Measurements from ENCODE around the gene LSM7.

DNA sequence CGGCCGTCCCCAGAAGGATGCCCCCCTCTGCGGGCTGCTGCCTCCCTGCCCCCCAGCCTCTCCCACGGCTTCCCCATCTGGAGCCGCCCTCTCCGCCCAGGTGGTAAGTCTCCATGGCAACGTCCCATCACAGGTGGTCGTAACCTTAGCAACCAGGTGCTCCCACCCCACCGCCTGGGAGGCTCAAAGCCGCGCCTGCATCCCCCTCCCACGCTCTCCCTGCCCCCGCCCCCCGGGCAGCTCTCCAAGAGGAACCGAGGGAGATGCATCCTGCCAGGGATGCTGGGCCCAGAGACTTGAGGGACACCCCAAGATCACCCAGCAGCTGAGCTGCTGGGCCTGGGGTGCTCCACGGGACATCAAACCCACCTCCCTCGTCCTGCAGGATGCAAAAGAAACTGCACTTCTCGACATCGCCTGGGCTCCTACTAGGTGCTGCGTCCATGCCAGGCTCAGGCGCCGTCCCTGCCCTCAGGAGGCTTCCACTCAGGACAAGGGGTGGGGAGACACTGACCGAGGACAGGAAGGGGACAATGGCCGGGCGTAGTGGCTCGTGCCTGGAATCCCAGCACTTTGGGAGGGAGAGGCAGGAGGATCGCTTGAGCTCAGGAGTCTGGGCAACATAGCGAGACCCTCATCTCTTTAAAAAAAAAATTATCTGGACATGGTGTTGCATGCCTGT is 15.4 kb downstream of the LSM7 start:
- TF ChIP-seq, protein P1, sequence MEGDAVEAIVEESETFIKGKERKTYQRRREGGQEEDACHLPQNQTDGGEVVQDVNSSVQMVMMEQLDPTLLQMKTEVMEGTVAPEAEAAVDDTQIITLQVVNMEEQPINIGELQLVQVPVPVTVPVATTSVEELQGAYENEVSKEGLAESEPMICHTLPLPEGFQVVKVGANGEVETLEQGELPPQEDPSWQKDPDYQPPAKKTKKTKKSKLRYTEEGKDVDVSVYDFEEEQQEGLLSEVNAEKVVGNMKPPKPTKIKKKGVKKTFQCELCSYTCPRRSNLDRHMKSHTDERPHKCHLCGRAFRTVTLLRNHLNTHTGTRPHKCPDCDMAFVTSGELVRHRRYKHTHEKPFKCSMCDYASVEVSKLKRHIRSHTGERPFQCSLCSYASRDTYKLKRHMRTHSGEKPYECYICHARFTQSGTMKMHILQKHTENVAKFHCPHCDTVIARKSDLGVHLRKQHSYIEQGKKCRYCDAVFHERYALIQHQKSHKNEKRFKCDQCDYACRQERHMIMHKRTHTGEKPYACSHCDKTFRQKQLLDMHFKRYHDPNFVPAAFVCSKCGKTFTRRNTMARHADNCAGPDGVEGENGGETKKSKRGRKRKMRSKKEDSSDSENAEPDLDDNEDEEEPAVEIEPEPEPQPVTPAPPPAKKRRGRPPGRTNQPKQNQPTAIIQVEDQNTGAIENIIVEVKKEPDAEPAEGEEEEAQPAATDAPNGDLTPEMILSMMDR (IDR thresholded peaks at IDR 0.05), result no peak
- TF ChIP-seq EP300 (IDR thresholded peaks at IDR 0.05), result no peak

Measured in esophagus muscularis mucosa (tissue), 3 donors.